ENCODE data around the gene ABCB1. TPM values are rescaled to one million over a fixed set of nuclear protein-coding genes. Genes with fewer than 3 reads are reported as not detected.
"Not testable (repeated sequence)": the region's sequence is repeated elsewhere in the genome, so short reads cannot be mapped to it uniquely, and the experiment has no call there.

The ABCB1 gene
- total and polyA plus RNA-seq, 4 donors: 1.5 to 4.9 (median 2.6) TPM

DNA sequence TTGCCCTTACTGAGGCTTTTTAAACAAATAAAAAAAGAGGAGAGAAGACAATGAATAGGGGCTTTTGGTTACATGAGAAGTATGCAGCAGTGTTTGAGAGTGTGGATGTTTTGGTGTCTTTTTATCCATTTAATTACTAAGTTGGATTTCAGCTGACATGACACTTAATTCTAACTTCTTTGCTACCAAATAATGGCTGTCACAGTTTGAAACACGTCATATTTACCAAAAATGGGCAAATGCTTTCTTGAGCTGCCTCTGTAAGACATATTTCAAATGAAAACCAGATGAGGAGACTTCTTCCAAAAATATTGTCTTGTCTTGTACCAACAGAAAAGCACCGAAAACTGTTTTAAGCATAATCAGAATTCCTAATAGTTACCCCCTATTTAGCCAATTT is 129.2 kb downstream of the ABCB1 start:
- no peak for DNase-seq
- 84 to 96% methylated on average over 2 of the region's 2 CpGs for WGBS, 2 donors
- Histone ChIP-seq H3K4me1 (ENCODE audit: control insufficient read depth in 5 of 5, insufficient read depth in 5 of 5, low read length in 5 of 5) (peaks cover 0 to 12% (median 0%) of the 10 kb centered on the region in 5 donors), H3K27me3 (ENCODE audit: control insufficient read depth in 3 of 3, insufficient read depth in 3 of 3, low read length in 2 of 3) (peaks cover 0 to 7% (median 5%) of the 10 kb centered on the region in 3 donors), H3K36me3 (ENCODE audit: control insufficient read depth in 4 of 4, insufficient read depth in 4 of 4, low read length in 4 of 4) (no peaks in the 10 kb centered on the region), H3K9ac (ENCODE audit: insufficient read depth in 1 of 2, low read length in 2 of 2) (no peak overlapping the region), H3K27ac (ENCODE audit: low read depth in 1 of 2, low read length in 1 of 2) (no peak overlapping the region), H3K9me3 (ENCODE audit: control insufficient read depth in 4 of 4, insufficient read depth in 3 of 4, low read length in 3 of 4) (no peaks in the 10 kb centered on the region), H3K4me3 (no peak overlapping the region)
- TF ChIP-seq, protein P1, sequence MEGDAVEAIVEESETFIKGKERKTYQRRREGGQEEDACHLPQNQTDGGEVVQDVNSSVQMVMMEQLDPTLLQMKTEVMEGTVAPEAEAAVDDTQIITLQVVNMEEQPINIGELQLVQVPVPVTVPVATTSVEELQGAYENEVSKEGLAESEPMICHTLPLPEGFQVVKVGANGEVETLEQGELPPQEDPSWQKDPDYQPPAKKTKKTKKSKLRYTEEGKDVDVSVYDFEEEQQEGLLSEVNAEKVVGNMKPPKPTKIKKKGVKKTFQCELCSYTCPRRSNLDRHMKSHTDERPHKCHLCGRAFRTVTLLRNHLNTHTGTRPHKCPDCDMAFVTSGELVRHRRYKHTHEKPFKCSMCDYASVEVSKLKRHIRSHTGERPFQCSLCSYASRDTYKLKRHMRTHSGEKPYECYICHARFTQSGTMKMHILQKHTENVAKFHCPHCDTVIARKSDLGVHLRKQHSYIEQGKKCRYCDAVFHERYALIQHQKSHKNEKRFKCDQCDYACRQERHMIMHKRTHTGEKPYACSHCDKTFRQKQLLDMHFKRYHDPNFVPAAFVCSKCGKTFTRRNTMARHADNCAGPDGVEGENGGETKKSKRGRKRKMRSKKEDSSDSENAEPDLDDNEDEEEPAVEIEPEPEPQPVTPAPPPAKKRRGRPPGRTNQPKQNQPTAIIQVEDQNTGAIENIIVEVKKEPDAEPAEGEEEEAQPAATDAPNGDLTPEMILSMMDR (IDR thresholded peaks at IDR 0.05; ENCODE audit: control extremely low read depth, extremely low read depth): no peak
- ATAC-seq (ENCODE audit: insufficient read depth, low FRiP score): no peak

DNA sequence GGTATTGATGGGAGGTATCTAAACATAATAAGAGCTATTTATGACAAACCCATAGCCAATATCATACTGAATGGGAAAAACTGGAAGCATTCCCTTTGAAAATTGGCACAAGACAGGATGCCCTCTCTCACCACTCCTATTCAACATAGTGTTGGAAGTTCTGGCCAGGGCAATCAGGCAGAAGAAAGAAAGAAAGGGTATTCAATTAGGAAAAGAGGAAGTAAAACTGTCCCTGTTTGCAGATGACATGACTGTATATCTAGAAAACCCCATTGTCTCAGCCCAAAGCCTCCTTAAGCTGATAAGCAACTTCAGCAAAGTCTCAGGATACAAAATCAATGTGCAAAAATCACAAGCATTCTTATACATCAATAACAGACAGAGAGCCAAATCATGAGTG is 131.5 kb downstream of the ABCB1 start:
- H3K27ac ChIP-seq (ENCODE audit: low read depth in 1 of 2, low read length in 1 of 2); DNase-seq; H3K4me3 ChIP-seq; H3K9me3 ChIP-seq (ENCODE audit: control insufficient read depth in 4 of 4, insufficient read depth in 3 of 4, low read length in 3 of 4); H3K4me1 ChIP-seq (ENCODE audit: control insufficient read depth in 5 of 5, insufficient read depth in 5 of 5, low read length in 5 of 5); H3K27me3 ChIP-seq (ENCODE audit: control insufficient read depth in 3 of 3, insufficient read depth in 3 of 3, low read length in 2 of 3); H3K9ac ChIP-seq (ENCODE audit: insufficient read depth in 1 of 2, low read length in 2 of 2); ATAC-seq (ENCODE audit: insufficient read depth, low FRiP score); H3K36me3 ChIP-seq (ENCODE audit: control insufficient read depth in 4 of 4, insufficient read depth in 4 of 4, low read length in 4 of 4): not testable (repeated sequence)

DNA sequence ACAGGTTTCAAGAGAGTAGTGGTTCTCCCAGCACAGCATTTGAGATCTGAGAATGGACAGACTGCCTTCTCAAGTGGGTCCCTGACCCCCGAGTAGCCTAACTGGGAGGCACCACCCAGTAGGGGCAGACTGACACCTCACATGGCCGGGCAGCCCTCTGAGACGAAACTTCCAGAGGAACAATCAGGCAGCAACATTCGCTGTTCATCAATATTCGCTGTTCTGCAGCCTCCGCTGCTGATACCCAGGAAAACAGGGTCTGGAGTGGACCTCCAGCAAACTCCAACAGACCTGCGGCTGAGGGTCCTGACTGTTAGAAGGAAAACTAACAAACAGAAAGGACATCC is 135.2 kb downstream of the ABCB1 start:
- not testable (repeated sequence) for H3K27ac ChIP-seq (ENCODE audit: low read depth in 1 of 2, low read length in 1 of 2)

DNA sequence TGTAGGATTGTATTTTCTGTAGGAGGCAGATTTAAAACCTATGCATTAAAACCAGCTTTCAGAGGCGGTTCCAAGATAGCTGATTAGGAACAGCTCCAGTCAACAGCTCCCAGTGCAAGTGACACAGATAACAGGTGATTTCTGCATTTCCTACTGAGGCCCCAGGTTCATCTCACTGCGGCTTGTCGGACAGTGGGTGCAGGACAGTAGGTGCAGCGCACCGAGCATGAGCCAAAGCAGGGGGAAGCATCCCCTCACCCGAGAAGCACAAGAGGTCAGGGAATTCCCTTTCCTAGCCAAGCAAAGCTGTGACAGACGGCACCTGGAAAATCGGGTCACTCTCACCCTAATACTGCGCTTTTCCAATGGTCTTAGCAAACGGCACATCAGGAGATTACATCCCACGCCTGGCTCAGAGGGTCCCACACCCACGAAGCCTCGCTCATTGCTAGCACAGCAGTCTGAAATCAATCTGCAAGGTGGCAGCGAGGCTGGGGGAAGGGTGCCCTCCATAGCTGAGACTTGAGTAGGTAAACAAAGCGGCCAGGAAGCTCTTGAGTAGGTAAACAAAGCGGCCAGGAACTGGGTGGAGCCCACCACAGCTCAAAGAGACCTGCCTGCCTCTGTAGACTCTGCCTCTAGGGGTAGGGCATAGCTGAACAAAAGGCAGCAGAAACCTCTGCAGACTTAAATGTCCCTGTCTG is 135.7 kb downstream of the ABCB1 start:
- not testable (repeated sequence) for ATAC-seq (ENCODE audit: insufficient read depth, low FRiP score); H3K4me3 ChIP-seq; H3K9me3 ChIP-seq (ENCODE audit: control insufficient read depth in 4 of 4, insufficient read depth in 3 of 4, low read length in 3 of 4); H3K27me3 ChIP-seq (ENCODE audit: control insufficient read depth in 3 of 3, insufficient read depth in 3 of 3, low read length in 2 of 3); H3K36me3 ChIP-seq (ENCODE audit: control insufficient read depth in 4 of 4, insufficient read depth in 4 of 4, low read length in 4 of 4); H3K9ac ChIP-seq (ENCODE audit: insufficient read depth in 1 of 2, low read length in 2 of 2); H3K4me1 ChIP-seq (ENCODE audit: control insufficient read depth in 5 of 5, insufficient read depth in 5 of 5, low read length in 5 of 5); H3K27ac ChIP-seq (ENCODE audit: low read depth in 1 of 2, low read length in 1 of 2)
- DNase-seq: peak; percentile 11 to 48 (median 32)
- WGBS, 2 donors: 62 to 78% methylated on average over 16 of the region's 16 CpGs

More for the DNA sequence above, 135.2 kb downstream of the ABCB1 start:
- not testable (repeated sequence) for H3K9me3 ChIP-seq (ENCODE audit: control insufficient read depth in 4 of 4, insufficient read depth in 3 of 4, low read length in 3 of 4); H3K36me3 ChIP-seq (ENCODE audit: control insufficient read depth in 4 of 4, insufficient read depth in 4 of 4, low read length in 4 of 4); H3K9ac ChIP-seq (ENCODE audit: insufficient read depth in 1 of 2, low read length in 2 of 2); H3K4me3 ChIP-seq; H3K4me1 ChIP-seq (ENCODE audit: control insufficient read depth in 5 of 5, insufficient read depth in 5 of 5, low read length in 5 of 5); DNase-seq; H3K27me3 ChIP-seq (ENCODE audit: control insufficient read depth in 3 of 3, insufficient read depth in 3 of 3, low read length in 2 of 3); ATAC-seq (ENCODE audit: insufficient read depth, low FRiP score)
- 81 to 84% methylated on average over 7 of the region's 7 CpGs for WGBS, 2 donors

DNA sequence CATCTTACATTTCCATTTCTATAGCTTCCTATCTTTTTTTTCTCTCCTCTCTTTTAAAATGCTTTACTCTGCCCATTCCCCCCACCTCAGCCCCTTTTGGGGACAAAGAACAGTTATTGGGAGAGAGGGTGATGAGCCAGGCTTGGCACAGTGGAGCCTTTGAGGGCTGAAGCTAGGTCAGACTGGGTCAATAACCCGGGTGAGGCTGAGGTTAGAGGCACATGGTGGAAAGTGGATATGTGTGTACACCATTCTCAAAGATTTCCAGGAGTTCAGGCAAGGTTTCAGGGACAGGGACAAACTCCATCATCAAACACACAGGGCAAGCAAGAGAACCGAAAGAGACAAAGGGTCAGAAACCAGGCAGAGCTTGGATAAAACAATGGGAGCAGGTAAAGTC is 136.7 kb downstream of the ABCB1 start:
- Histone ChIP-seq H3K36me3 (ENCODE audit: control insufficient read depth in 4 of 4, insufficient read depth in 4 of 4, low read length in 4 of 4) (no peaks in the 10 kb centered on the region), H3K27me3 (ENCODE audit: control insufficient read depth in 3 of 3, insufficient read depth in 3 of 3, low read length in 2 of 3) (no peaks in the 10 kb centered on the region), H3K9ac (ENCODE audit: insufficient read depth in 1 of 2, low read length in 2 of 2) (no peak overlapping the region), H3K9me3 (ENCODE audit: control insufficient read depth in 4 of 4, insufficient read depth in 3 of 4, low read length in 3 of 4) (no peaks in the 10 kb centered on the region), H3K27ac (ENCODE audit: low read depth in 1 of 2, low read length in 1 of 2) (no peak overlapping the region), H3K4me3 (no peak overlapping the region), H3K4me1 (ENCODE audit: control insufficient read depth in 5 of 5, insufficient read depth in 5 of 5, low read length in 5 of 5) (peaks cover 0 to 2% (median 0%) of the 10 kb centered on the region in 5 donors)
- ATAC-seq (ENCODE audit: insufficient read depth, low FRiP score) (no peak), DNase-seq (no peak)
- TF ChIP-seq, protein P1 (IDR thresholded peaks at IDR 0.05; ENCODE audit: control extremely low read depth, extremely low read depth): no peak
- WGBS, 2 donors: 84 to 86% methylated on average over 2 of the region's 2 CpGs

DNA sequence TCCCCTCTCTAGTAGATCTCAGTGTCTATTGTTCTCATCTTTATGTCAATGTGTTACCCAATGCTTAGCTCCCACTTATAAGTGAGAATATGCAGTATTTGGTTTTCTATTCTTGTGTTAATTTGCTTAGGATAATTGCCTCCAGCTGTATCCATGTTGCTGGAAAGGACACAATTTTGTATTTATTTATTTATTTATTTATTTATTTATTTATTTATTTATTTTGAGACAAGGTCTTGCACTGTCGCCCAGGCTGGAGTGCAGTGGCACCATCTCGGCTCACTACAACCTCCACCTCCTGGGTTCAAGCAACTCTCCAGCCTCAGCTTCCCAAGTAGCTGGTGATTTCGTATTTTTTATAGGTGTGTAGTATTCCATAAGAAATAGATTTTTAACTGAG is 140.2 kb downstream of the ABCB1 start:
- not testable (repeated sequence) for H3K9me3 ChIP-seq (ENCODE audit: control insufficient read depth in 4 of 4, insufficient read depth in 3 of 4, low read length in 3 of 4); H3K27ac ChIP-seq (ENCODE audit: low read depth in 1 of 2, low read length in 1 of 2); H3K9ac ChIP-seq (ENCODE audit: insufficient read depth in 1 of 2, low read length in 2 of 2); DNase-seq; H3K27me3 ChIP-seq (ENCODE audit: control insufficient read depth in 3 of 3, insufficient read depth in 3 of 3, low read length in 2 of 3); ATAC-seq (ENCODE audit: insufficient read depth, low FRiP score); H3K4me3 ChIP-seq; H3K4me1 ChIP-seq (ENCODE audit: control insufficient read depth in 5 of 5, insufficient read depth in 5 of 5, low read length in 5 of 5); H3K36me3 ChIP-seq (ENCODE audit: control insufficient read depth in 4 of 4, insufficient read depth in 4 of 4, low read length in 4 of 4)
- 94% methylated on average over 3 of the region's 3 CpGs for WGBS, 2 donors
